ENCODE results near the gene PHF2. TPM values are rescaled to one million over a fixed set of nuclear protein-coding genes. Genes with fewer than 3 reads are reported as not detected.

The PHF2 gene
- total RNA-seq, 1 experiment from 2014 or later: 22.6 TPM

GRCh38 chr9:93587284-93587650 is 10.9 kb downstream of the PHF2 start:
- no peak for DNase-seq (ENCODE audit: low read depth)

- DNase-seq (ENCODE audit: low read depth): no peak
Measured at GRCh38 chr9:93587651-93588347, 11.4 kb downstream of the PHF2 start.

DNA sequence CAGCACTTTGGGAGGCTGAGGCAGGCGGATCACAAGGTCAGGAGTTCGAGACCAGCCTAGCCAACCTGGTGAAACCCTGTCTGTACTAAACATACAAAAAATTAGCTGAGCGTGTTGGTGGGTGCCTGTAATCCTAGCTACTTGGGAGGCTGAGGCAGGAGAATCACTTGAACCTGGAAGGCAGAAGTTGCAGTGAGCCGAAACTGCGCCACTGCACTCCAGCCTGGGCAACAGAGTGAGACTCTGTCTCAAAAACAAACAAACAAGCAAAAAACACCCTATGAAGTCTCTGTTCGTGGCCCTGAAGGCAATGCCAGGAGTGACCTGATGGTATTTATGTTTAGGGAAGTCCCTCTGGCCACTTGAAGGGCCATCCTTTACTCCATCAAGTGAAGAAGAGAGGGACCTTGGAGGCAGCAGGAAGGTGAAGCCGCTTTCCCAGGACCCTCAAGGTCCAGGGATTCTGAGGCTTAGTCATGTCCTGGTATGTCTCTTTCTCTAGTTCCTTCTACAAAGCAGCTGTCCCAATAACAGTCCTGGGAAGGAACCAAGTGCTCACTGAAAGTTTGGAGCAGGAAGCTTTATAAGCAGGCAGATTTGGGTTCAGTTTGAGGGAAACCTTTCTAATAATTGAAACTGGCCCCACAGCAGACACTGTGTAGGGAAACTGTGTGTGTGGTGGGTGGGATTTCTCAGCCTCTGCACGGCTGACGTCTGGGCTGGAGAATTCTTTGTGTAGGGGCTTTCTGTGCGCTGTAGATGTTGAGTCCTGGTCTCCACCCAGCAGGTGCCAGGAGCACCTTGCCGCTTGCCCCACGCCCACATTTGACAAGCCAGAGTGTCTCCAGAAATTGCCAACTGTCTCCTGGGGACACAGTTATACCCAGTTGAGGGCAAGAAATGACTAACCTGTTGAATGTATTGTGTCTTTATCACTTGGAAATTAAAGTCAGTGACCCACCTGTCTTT is 12.5 kb downstream of the PHF2 start:
- DNase-seq (ENCODE audit: low read depth): no peak

GRCh38 chr9:93589688-93590087 is 13.3 kb downstream of the PHF2 start:
- no peak for DNase-seq (ENCODE audit: low read depth)

- DNase-seq (ENCODE audit: low read depth): no peak
Measured at GRCh38 chr9:93590609-93591234, 14.3 kb downstream of the PHF2 start.

- no peak for DNase-seq (ENCODE audit: low read depth)
Measured at GRCh38 chr9:93591301-93592007, 15.1 kb downstream of the PHF2 start.

- no peak for DNase-seq (ENCODE audit: low read depth)
Measured at GRCh38 chr9:93592008-93592642, 15.7 kb downstream of the PHF2 start.

DNA sequence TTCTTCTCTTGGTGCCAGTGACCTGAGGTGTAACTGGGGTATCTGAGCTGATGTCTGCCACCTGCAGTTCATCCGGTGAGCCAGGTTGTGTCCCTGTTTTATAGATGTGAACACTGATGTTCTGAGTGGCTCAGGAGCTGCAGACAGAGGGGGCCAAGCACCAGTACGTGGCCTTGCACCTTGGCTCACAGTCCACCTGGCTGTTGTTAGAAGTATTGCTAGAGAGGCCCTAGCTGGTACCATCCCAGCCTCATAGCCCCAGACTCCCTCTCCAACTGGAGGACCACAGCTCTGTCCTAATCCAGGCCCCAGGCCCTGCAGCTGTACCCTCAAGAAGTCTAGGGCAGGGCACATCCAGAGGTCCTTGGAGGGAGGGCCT is 16.2 kb downstream of the PHF2 start:
- no peak for DNase-seq (ENCODE audit: low read depth)

DNA sequence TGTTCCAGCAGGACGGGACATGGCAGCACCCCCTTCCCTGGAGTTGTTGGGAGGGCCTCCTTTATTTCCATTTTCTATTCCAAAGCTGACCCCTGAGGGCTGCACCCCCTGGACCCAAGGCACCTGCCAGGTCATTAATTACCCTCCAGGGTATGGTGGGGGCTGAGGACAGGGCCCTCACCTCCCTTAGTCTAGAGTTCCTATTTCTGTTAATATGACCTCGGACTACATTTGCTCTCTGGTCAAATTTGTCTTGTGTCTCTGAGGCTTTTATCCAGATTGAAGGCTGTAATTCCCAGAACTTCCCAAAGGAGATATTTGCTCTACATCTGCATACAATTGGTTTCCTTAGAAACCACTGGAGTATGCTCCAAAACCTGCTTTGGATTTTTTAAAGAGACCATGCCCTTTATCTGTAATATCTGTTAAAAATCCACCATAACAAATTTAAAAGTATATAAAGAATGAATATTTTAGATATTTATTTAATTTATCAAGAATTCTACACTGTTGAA is 16.8 kb downstream of the PHF2 start:
- no peak for DNase-seq (ENCODE audit: low read depth)

DNA sequence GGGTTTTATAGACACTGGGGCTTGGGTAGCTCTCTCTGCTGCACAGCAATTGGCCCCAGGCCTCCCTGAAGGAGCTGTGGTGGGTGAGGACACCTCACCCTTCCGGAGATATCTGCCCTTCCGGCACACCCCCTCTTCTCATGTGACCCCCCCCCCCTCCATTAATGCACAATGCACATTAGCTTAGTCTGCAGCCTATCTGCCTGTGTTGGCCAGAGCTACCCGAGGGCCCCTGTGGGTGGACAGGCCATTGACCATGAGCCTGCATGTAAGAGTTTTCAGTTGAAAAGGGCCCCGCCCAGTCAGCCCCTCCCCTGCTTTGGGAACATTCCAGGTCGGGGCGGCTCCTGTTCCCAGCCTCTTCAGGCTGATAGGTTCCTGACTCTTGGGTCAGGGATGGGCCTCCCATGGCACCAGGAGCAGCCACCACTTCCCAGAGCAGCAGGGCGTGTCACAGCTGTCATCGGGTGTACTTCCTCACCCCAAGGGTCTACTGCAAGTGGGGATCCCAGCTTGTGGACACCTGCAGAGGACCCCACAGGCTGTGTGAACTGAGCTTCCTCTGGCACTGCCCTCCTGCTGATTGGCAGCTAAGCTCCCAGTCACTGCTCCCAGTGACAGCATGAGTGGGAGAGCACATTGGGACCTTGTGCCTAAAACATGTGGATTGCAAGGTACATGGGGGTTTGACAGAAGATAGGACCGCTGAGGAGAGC is 17.8 kb downstream of the PHF2 start:
- DNase-seq (ENCODE audit: low read depth): no peak

DNA sequence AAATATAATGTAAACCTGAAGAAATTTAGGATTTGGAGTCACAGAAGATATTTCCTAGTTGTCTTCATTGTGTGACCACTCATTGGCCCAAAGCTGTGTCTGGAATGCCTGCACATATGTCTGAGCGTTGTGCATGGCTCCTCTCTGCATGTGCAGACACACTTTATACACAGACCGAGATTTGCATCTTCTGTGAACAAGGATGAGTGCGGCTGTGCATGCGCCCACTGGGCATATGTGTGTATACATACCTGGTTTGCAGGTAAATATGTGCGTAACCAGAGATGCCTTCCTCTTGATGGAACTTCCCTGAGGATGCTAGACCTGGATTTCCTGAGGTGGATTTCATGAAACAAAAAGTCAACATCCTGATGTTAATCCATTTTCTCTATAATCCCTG is 19.1 kb downstream of the PHF2 start:
- DNase-seq (ENCODE audit: low read depth): no peak

GRCh38 chr9:93595861-93596365 is 19.5 kb downstream of the PHF2 start:
- DNase-seq (ENCODE audit: low read depth): no peak

GRCh38 chr9:93596399-93596798 is 20.0 kb downstream of the PHF2 start:
- DNase-seq (ENCODE audit: low read depth): no peak

- no peak for DNase-seq (ENCODE audit: low read depth)
Measured at GRCh38 chr9:93597142-93597706, 20.8 kb downstream of the PHF2 start.

GRCh38 chr9:93597871-93598646 is 21.7 kb downstream of the PHF2 start:
- DNase-seq (ENCODE audit: low read depth): no peak

GRCh38 chr9:93598647-93599241 is 22.4 kb downstream of the PHF2 start:
- no peak for DNase-seq (ENCODE audit: low read depth)

DNA sequence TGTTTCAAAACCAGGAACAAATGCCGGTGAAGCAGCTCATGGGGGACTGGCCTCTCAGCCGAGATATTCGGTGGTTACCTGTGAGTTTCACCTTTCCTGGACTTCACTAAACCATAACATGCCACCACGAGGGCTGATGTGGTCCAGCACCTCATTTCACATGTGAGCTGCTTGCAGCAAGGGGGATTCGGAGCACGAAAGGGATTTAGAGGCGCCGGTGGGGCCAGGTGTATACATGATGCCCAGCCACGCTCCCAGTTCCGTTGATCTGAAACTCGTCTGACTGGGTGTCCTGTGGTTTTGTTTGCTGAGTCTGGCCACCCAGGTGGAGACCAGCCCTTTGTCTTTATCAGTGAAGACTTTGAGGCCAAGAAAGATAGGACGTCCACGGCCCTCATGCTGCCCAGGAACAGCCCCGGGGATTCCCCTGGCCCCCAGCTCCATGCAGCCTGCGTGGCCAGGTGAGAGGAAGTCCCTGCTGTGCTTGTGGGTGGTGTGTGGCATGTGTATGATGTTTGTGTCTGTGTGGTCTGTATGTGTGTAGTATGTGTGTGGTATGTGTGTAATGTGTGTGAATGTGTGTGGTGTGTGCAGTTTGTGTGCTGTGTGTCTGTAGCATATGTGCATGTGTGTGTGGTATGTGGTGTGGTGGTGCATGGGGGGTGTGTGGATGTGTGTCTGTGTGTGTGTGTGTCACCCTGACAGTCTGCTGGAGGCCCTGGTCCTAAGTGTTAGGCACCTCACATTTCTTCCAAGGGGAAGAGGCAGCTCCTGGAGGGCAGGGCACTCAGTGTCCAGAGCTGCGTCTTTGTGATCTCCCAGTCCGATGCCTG is 23.4 kb downstream of the PHF2 start:
- DNase-seq (ENCODE audit: low read depth): no peak

- DNase-seq (ENCODE audit: low read depth): no peak
Measured at GRCh38 chr9:93600504-93600903, 24.1 kb downstream of the PHF2 start.
